Stimulated activated CD8-positive, alpha-beta memory T cell treated with anti-CD3 and anti-CD28 coated beads, Interleukin-2, amount 100 ng/mL, for 1 hour (primary cell): ENCODE measurements around the gene CLPSL2.
"Not testable (repeated sequence)": the region's sequence is repeated elsewhere in the genome, so short reads cannot be mapped to it uniquely, and the experiment has no call there.

Experiments
- DNase-seq, 2 donors: peaks; one replicate each; pipeline ENCODE4 v3.0.0-alpha.2; 2020; ENCODE audit warnings: low read depth in 2 of 2

Gene CLPSL2

GRCh38 chr6:35776364-35777215, at the start of gene CLPSL2:
CLPSL2 (plus strand) TSS chr6:35776598; CDS start chr6:35776619, 21 bp downstream.
- no peak for DNase-seq

GRCh38 chr6:35727231-35727934, 49.0 kb upstream of the CLPSL2 start:
- DNase-seq: no peak

GRCh38 chr6:35727935-35728682, 48.3 kb upstream of the CLPSL2 start:
- peak; percentile 73 to 77 for DNase-seq

GRCh38 chr6:35728683-35729678, 47.4 kb upstream of the CLPSL2 start:
- no peak for DNase-seq

- DNase-seq: no peak
Observed at GRCh38 chr6:35729722-35730121, 46.7 kb upstream of the CLPSL2 start.

- no peak for DNase-seq
Observed at GRCh38 chr6:35730745-35731413, 45.5 kb upstream of the CLPSL2 start.

- peak; percentile 91 for DNase-seq
Observed at GRCh38 chr6:35731414-35731735, 45.0 kb upstream of the CLPSL2 start.

GRCh38 chr6:35731736-35732532, 44.5 kb upstream of the CLPSL2 start:
- peak; percentile 81 to 90 for DNase-seq

GRCh38 chr6:35733633-35734032, 42.8 kb upstream of the CLPSL2 start:
- no peak for DNase-seq

- DNase-seq: not testable (repeated sequence)
Observed at GRCh38 chr6:35734319-35734718, 42.1 kb upstream of the CLPSL2 start.

- no peak for DNase-seq
Observed at GRCh38 chr6:35735452-35735851, 40.9 kb upstream of the CLPSL2 start.

GRCh38 chr6:35736253-35736894, 40.0 kb upstream of the CLPSL2 start:
- peak; percentile 73 to 78 for DNase-seq

- no peak for DNase-seq
Observed at GRCh38 chr6:35736982-35737412, 39.4 kb upstream of the CLPSL2 start, which contains the start of gene ARMC12. ARMC12 (plus strand) TSS chr6:35737032; CDS start chr6:35737109, 77 bp downstream.

GRCh38 chr6:35737413-35738211, 38.8 kb upstream of the CLPSL2 start:
- no peak for DNase-seq

GRCh38 chr6:35739645-35740524, 36.5 kb upstream of the CLPSL2 start:
- DNase-seq: no peak

- no peak for DNase-seq
Observed at GRCh38 chr6:35742842-35743241, 33.6 kb upstream of the CLPSL2 start.

- no peak for DNase-seq
Observed at GRCh38 chr6:35745509-35745908, 30.9 kb upstream of the CLPSL2 start.
